IPS-20b (cell line): ENCODE data around the gene ZXDC.

Source experiments
- H3K27ac ChIP-seq: one replicate; pipeline ENCODE4 v1.5.1; 2013; ENCODE audit warnings: low read length
- H3K27me3 ChIP-seq: 2 replicates; pipeline ENCODE4 v1.6.1; 2013; ENCODE audit warnings: mild to moderate bottlenecking, low read length, inconsistent platforms; ENCODE audit not compliant: insufficient read depth
- H3K36me3 ChIP-seq: 2 replicates; pipeline ENCODE4 v1.6.1; 2013; ENCODE audit warnings: low read depth, mild to moderate bottlenecking, inconsistent platforms, low read length, moderate library complexity; ENCODE audit not compliant: insufficient read depth
- H3K4me1 ChIP-seq: 2 replicates; pipeline ENCODE4 v1.6.1; 2013; ENCODE audit warnings: mild to moderate bottlenecking, control low read depth, inconsistent platforms, low read length, moderate library complexity; ENCODE audit not compliant: insufficient read depth
- H3K4me3 ChIP-seq: 2 replicates; pipeline ENCODE4 v1.5.1; 2013; ENCODE audit warnings: mild to moderate bottlenecking, low read length, inconsistent platforms
- H3K9ac ChIP-seq: 2 replicates; pipeline ENCODE4 v1.6.1; 2013; ENCODE audit warnings: low read depth, mild to moderate bottlenecking, inconsistent platforms, low read length, moderate library complexity
- H3K9me3 ChIP-seq: 2 replicates; pipeline ENCODE4 v1.6.1; 2013; ENCODE audit warnings: mild to moderate bottlenecking, low read depth, low read length, inconsistent platforms; ENCODE audit not compliant: insufficient read depth

ZXDC gene

DNA sequence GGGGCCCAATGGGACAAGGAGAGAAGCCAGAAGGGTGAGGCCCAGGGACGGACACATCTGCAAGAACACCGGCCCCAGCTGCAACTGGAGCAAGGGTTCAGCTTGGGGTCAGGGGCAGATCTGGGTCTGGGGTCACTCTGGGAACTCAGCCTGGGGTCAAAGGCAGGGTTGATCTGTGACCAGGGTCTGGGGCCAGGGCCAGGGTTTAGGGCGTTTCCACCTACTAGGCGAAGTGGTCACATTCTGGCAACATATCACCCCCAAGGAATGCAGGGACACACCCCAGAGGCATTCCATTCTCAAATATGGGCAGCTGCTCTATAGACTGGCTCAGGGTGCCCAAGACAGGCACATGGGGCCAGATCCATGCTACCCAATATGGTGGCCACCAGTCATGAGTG, 32.9 kb upstream of the ZXDC start:
- Histone ChIP-seq H3K4me3 (no peak overlapping the region), H3K4me1 (no peaks in the 10 kb centered on the region), H3K36me3 (no peaks in the 10 kb centered on the region), H3K27me3 (no peaks in the 10 kb centered on the region), H3K9ac (no peak overlapping the region), H3K9me3 (no peaks in the 10 kb centered on the region; the same call in 1 of the 2 replicates), H3K27ac (no peak overlapping the region)

DNA sequence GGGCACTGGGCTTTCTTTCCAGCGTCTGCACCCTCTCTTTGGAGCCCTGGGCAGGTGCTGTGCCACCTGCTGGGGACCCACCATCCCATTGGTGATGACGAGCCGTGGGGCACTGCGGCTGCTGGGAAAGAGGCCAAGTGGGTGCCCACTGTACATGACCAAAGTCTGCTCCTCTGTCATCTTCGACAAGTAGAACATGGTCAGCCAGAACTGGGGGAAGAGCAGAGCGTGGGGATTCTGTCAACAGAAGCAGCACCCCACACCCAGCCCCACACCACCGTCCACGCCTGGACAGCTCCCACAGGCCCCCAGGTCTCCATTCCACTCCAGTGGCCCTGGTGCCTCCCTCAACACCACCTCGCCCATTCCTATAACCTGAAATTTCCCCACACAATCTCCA, 32.2 kb upstream of the ZXDC start:
- H3K27ac ChIP-seq = no peak overlapping the region
- no peaks in the 10 kb centered on the region for H3K4me1 ChIP-seq
- H3K9me3 ChIP-seq = no peaks in the 10 kb centered on the region; the same call in 1 of the 2 replicates
- H3K36me3 ChIP-seq = no peaks in the 10 kb centered on the region
- H3K4me3 ChIP-seq = no peak overlapping the region
- no peaks in the 10 kb centered on the region for H3K27me3 ChIP-seq
- H3K9ac ChIP-seq = no peak overlapping the region

- H3K4me1 ChIP-seq = no peaks in the 10 kb centered on the region
- H3K36me3 ChIP-seq = no peaks in the 10 kb centered on the region
Measured at GRCh38 chr3:126503701-126504100, 28.0 kb upstream of the ZXDC start.

DNA sequence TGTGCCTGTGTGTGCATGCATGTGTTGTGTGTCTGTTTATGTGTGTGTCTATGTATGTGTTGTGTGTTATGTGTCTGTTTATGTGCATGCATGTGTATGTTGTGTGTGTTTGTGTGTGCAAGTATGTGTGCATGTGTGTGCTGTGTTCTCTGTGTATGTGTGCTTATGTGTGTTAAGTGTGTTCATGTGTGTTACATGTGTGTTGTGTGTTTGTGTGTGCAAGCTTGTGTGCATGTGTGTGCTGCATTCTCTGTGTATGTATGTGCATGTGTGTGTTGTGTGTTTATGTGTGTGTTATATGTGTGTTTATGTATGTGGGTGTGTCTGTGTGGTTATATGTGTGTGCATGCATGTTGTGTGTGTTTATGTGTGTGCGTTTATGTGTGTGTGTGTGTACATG, 27.0 kb upstream of the ZXDC start:
- no peaks in the 10 kb centered on the region for H3K36me3 ChIP-seq
- no peaks in the 10 kb centered on the region for H3K27me3 ChIP-seq
- no peak overlapping the region for H3K9ac ChIP-seq
- H3K4me1 ChIP-seq = no peaks in the 10 kb centered on the region
- no peaks in the 10 kb centered on the region for H3K9me3 ChIP-seq
- no peak overlapping the region for H3K27ac ChIP-seq
- H3K4me3 ChIP-seq = no peak overlapping the region

More at GRCh38 chr3:126503701-126504100, 28.0 kb upstream of the ZXDC start:
- H3K4me3 ChIP-seq = no peak overlapping the region
- no peak overlapping the region for H3K27ac ChIP-seq
- no peaks in the 10 kb centered on the region for H3K27me3 ChIP-seq
- H3K9ac ChIP-seq = no peak overlapping the region
- no peaks in the 10 kb centered on the region for H3K9me3 ChIP-seq

GRCh38 chr3:126501736-126502135, 26.0 kb upstream of the ZXDC start:
- no peaks in the 10 kb centered on the region for H3K36me3 ChIP-seq
- no peak overlapping the region for H3K4me3 ChIP-seq
- no peak overlapping the region for H3K9ac ChIP-seq
- no peaks in the 10 kb centered on the region for H3K4me1 ChIP-seq
- H3K9me3 ChIP-seq = no peaks in the 10 kb centered on the region
- H3K27ac ChIP-seq = no peak overlapping the region
- H3K27me3 ChIP-seq = no peaks in the 10 kb centered on the region

- H3K36me3 ChIP-seq = no peaks in the 10 kb centered on the region
- H3K4me3 ChIP-seq = no peak overlapping the region
- no peaks in the 10 kb centered on the region for H3K9me3 ChIP-seq
- H3K4me1 ChIP-seq = no peaks in the 10 kb centered on the region
- H3K27ac ChIP-seq = no peak overlapping the region
- no peak overlapping the region for H3K9ac ChIP-seq
- H3K27me3 ChIP-seq = no peaks in the 10 kb centered on the region
Measured at GRCh38 chr3:126501054-126501453, 25.4 kb upstream of the ZXDC start.

DNA sequence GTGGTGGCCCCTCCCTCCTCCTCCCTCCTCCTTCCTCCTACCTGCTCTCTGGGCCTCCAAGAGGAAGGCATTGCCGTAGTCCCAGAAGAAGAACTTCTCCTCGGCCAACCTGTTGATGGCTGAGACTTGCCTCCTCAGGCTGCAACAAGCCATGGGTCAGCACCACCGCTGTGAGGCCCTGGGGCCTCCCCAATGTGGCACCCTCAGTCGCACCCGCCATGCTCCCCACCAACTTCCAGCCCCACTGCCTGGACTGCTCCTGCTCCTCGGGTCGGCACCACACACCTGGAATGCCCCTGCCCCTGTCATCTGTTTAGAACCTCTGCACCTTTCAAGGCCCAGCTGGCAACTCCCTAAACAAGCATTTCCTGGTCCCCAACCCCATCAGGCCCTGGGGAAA, 24.3 kb upstream of the ZXDC start:
- H3K4me1 ChIP-seq = no peaks in the 10 kb centered on the region
- no peak overlapping the region for H3K4me3 ChIP-seq
- no peak overlapping the region for H3K27ac ChIP-seq
- H3K36me3 ChIP-seq = no peaks in the 10 kb centered on the region
- no peaks in the 10 kb centered on the region for H3K9me3 ChIP-seq
- H3K27me3 ChIP-seq = no peaks in the 10 kb centered on the region
- no peak overlapping the region for H3K9ac ChIP-seq

GRCh38 chr3:126499401-126499800, 23.7 kb upstream of the ZXDC start:
- Histone ChIP-seq H3K27me3 (no peaks in the 10 kb centered on the region), H3K4me3 (no peak overlapping the region), H3K4me1 (no peaks in the 10 kb centered on the region), H3K9me3 (no peaks in the 10 kb centered on the region), H3K9ac (no peak overlapping the region), H3K27ac (no peak overlapping the region), H3K36me3 (no peaks in the 10 kb centered on the region)

- Histone ChIP-seq H3K27ac (no peak overlapping the region), H3K9me3 (no peaks in the 10 kb centered on the region), H3K4me1 (no peaks in the 10 kb centered on the region), H3K4me3 (no peak overlapping the region), H3K9ac (no peak overlapping the region), H3K27me3 (no peaks in the 10 kb centered on the region), H3K36me3 (no peaks in the 10 kb centered on the region)
Measured at GRCh38 chr3:126498929-126499328, 23.2 kb upstream of the ZXDC start.

DNA sequence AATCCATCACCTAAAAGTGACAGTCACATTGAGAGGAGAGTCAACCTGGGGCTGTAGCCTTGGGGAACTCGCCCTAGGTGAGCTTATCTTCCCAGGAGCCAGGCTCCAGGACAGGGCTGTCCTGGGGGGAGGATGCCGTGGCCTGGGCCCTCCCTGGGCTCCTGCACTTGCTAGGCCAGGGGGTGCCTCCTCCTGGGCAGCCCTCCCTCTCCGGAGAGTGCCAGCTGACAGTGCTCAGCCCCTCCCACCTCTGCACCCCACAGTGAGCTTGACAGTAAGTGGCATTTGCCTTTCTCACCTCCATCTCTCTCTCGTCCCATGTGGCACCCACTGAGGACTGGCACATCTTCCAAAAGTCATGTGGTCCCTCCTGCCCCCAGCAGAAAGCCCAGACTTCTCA, 22.8 kb upstream of the ZXDC start:
- no peaks in the 10 kb centered on the region for H3K36me3 ChIP-seq
- no peak overlapping the region for H3K27ac ChIP-seq
- no peaks in the 10 kb centered on the region for H3K27me3 ChIP-seq
- H3K4me3 ChIP-seq = no peak overlapping the region
- no peaks in the 10 kb centered on the region for H3K4me1 ChIP-seq
- no peaks in the 10 kb centered on the region for H3K9me3 ChIP-seq
- H3K9ac ChIP-seq = no peak overlapping the region

DNA sequence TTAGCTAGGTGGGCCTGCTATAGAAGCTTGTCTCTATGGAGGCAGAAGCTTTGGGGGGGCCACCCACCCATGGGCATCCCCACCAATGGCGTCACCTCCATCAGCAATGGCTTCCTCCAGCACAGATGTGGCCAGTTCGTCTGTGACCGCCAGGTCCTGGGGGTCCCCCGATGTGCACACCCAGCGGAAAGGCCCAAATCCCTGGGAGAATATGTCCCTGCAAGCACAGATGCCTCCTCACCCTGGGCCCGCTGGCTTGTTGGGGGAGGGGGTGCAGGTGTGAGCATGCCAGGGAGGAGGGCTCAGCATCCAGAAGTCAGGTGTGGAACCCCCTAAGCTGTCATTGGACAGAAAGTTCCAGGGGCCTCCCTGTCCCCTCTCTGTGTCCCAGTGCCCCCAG, 22.3 kb upstream of the ZXDC start:
- Histone ChIP-seq H3K27ac (no peak overlapping the region), H3K4me3 (no peak overlapping the region), H3K4me1 (no peaks in the 10 kb centered on the region), H3K36me3 (no peaks in the 10 kb centered on the region), H3K9me3 (no peaks in the 10 kb centered on the region), H3K27me3 (no peaks in the 10 kb centered on the region), H3K9ac (no peak overlapping the region)

DNA sequence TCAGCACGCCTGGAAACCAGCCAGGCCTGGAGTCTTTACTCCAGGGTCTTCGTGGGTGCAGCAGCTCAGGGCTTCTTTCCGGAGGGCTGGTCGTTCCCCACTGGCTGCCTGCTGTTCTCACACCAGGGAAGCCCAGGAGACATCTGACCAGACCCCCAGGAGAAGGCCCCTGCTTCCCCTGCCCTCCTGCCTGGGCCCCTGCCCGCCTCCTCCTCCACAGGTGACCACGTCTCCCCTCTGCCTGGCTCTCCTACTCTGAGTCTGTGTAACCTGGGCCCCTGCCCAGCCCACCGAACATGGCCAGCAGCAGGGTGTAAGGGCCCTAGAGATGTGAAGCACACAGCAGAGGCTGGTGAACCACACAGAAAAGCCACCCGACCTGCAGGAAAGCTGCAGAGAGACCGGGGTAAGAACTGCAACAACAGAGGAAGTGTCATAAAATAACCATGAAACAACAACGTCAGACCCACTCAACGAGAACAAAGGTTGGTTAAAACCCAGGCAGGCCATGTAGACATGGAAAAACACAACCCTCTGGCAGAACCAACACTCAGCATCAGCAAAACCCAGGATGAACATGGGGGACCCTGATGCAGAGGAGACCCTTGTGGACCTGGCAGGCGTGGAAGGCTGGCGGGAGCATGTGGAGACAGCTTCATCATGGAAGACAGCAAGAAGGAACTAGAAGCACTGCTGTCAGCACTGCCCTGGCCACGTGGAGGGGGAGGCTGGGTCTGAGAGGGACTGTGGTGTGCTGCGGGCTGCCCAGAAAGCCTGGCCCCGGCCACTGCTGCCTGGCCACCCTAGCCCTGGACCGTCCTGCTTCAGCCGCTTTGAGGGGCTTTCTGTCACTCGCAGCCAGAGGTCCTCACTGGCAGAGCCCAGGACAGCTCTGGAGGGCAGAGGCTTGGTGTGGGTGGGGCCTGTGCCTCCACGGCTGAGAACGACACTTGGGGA, 21.5 kb upstream of the ZXDC start:
- Histone ChIP-seq H3K4me1 (no peaks in the 10 kb centered on the region), H3K4me3 (no peak overlapping the region), H3K9ac (no peak overlapping the region)

More for the DNA sequence above, 21.5 kb upstream of the ZXDC start:
- H3K9me3 ChIP-seq = no peaks in the 10 kb centered on the region
- no peaks in the 10 kb centered on the region for H3K36me3 ChIP-seq
- no peaks in the 10 kb centered on the region for H3K27me3 ChIP-seq
- no peak overlapping the region for H3K27ac ChIP-seq
